H1 (cell line): Measurements from ENCODE around the gene EXOSC6. TPM values are rescaled to one million over a fixed set of nuclear protein-coding genes. Genes with fewer than 3 reads are reported as not detected.

Source experiments
- ASH2L ChIP-seq: fragments of 200-600, 300-600 bp; sonication (generic); IDR thresholded peaks from one replicate; pipeline ENCODE4 v1.7.1; 2017; ENCODE audit warnings: low read length
- BACH1 ChIP-seq: IDR thresholded peaks from 2 replicates; pipeline ENCODE4 v1.6.1; 2012; ENCODE audit warnings: low read length, improper control_type of control experiment
- CBX8 ChIP-seq: fragments of 300-800, 300-1000 bp; sonication (generic); IDR thresholded peaks from 2 replicates; pipeline ENCODE4 v1.7.1; 2016; ENCODE audit warnings: low read depth, low read length, borderline replicate concordance
- CREB1 ChIP-seq: IDR thresholded peaks from 2 replicates; pipeline ENCODE4 v1.6.1; 2012; ENCODE audit warnings: inconsistent platforms
- FOSL1 ChIP-seq: IDR thresholded peaks from 2 replicates; pipeline ENCODE4 v1.6.1; 2011; ENCODE audit warnings: mild to moderate bottlenecking, low read depth, low read length, moderate library complexity; ENCODE audit not compliant: insufficient read depth
- GTF2F1 ChIP-seq: IDR thresholded peaks from 2 replicates; pipeline ENCODE4 v1.6.1; 2012; ENCODE audit warnings: low read depth, low read length, improper control_type of control experiment, borderline replicate concordance
- KDM1A ChIP-seq: fragments of 200-600, 300-600 bp; sonication (generic); IDR thresholded peaks from 2 replicates; pipeline ENCODE4 v1.7.1; 2016; ENCODE audit warnings: mild to moderate bottlenecking, low read length, borderline replicate concordance
- KDM5A ChIP-seq: fragments of 200-600 bp; IDR thresholded peaks from 2 replicates; pipeline ENCODE4 v1.7.1; 2012; ENCODE audit warnings: mild to moderate bottlenecking, low read length, inconsistent platforms, mixed read lengths
- NANOG ChIP-seq: IDR thresholded peaks from 2 replicates; pipeline ENCODE4 v1.6.1; 2011; ENCODE audit warnings: low read length, low read depth, mild to moderate bottlenecking, inconsistent platforms; ENCODE audit not compliant: insufficient read depth, poor library complexity, severe bottlenecking
- PHF8 ChIP-seq: fragments of 200-600 bp; sonication (generic); conservative IDR thresholded peaks from 2 replicates; pipeline ENCODE4 v1.7.1; 2012; ENCODE audit warnings: low read depth, mild to moderate bottlenecking, inconsistent platforms, low read length, moderate library complexity
- POU5F1 ChIP-seq: IDR thresholded peaks from 2 replicates; pipeline ENCODE4 v1.6.1; 2011; ENCODE audit warnings: low read depth, mild to moderate bottlenecking, low read length, moderate library complexity
- RBBP5 ChIP-seq: IDR thresholded peaks from 2 replicates; pipeline ENCODE4 v1.7.1; 2012; ENCODE audit warnings: low read depth, mild to moderate bottlenecking, inconsistent platforms, low read length, moderate library complexity, borderline replicate concordance
- SAP30 ChIP-seq: fragments of 300-600 bp; sonication (generic); IDR thresholded peaks from 2 replicates; pipeline ENCODE4 v1.7.1; 2012; ENCODE audit warnings: low read length, moderate library complexity, mild to moderate bottlenecking, inconsistent platforms; ENCODE audit not compliant: insufficient read depth, insufficient replicate concordance
- SIN3A ChIP-seq, 2 experiments: IDR thresholded peaks in 1 of 2; conservative IDR thresholded peaks in 1 of 2; 2 replicates each; pipeline ENCODE4 v1.6.1; 2011 to 2012; ENCODE audit warnings: low read length in 2 of 2, improper control_type of control experiment in 1 of 2, low read depth in 1 of 2, mild to moderate bottlenecking in 1 of 2
- SP2 ChIP-seq: IDR thresholded peaks from 2 replicates; pipeline ENCODE4 v1.6.1; 2012; ENCODE audit warnings: mild to moderate bottlenecking, low read length, inconsistent platforms
- TAF7 ChIP-seq: optimal IDR thresholded peaks from 2 replicates; pipeline ENCODE3; 2011; ENCODE audit warnings: low read depth, mild to moderate bottlenecking, inconsistent platforms, low read length, moderate library complexity, borderline replicate concordance
- ZNF274 ChIP-seq: IDR thresholded peaks from 2 replicates; pipeline ENCODE4 v1.7.0; 2012; ENCODE audit warnings: low read length, borderline replicate concordance; ENCODE audit errors: extremely low read depth
- polyA plus RNA-seq, 7 experiments: library from polyadenylated mRNA; depleted of rRNA in 3 of 7; stranded (reverse) in 5 of 7; unstranded in 2 of 7; fragments of >200 nt in 5 of 7; fragments of 200-250 nt in 2 of 7; gene quantifications; 1 replicate in 5 of 7; 2 replicates in 1 of 7; 4 replicates in 1 of 7; pipeline versions ENCODE4 v1.2.1 to v1.2.3, GENCODE V29; 2011 to 2013; ENCODE audit warnings: missing spikeins in 2 of 7, mixed read lengths in 2 of 7
- total RNA-seq: library from RNA; stranded (reverse); fragmentation: NEBNext Ultra II Directional; extraction: Animal tissue kit (Norgen Biotek cat#: 25700); gene quantifications from 2 replicates; pipeline ENCODE4 v1.2.1, GENCODE V29; 2021
- TF ChIP-seq, protein P1 (sequence below): IDR thresholded peaks from 2 replicates; pipeline ENCODE4 v1.6.1; 2012; ENCODE audit warnings: inconsistent platforms
- TF ChIP-seq, protein P2 (sequence below), 3 experiments: IDR thresholded peaks; 1 replicate in 2 of 3; 2 replicates in 1 of 3; pipeline versions ENCODE4 v1.5.1 to v1.6.1; 2011; ENCODE audit warnings: low read length in 3 of 3, mild to moderate bottlenecking in 3 of 3, inconsistent platforms in 2 of 3, low read depth in 1 of 3, moderate library complexity in 1 of 3; ENCODE audit not compliant: insufficient read depth in 1 of 3; ENCODE audit errors: control extremely low read depth in 1 of 3
- TF ChIP-seq, protein P3 (sequence below): IDR thresholded peaks from 2 replicates; pipeline ENCODE4 v1.6.1; 2012; ENCODE audit warnings: inconsistent platforms

The EXOSC6 gene
- total and polyA plus RNA-seq, 2 of the 8 experiments (the other 6 are each of a cell fraction or from before 2014, with no cell fraction given): 9.7 to 22.5 TPM

DNA sequence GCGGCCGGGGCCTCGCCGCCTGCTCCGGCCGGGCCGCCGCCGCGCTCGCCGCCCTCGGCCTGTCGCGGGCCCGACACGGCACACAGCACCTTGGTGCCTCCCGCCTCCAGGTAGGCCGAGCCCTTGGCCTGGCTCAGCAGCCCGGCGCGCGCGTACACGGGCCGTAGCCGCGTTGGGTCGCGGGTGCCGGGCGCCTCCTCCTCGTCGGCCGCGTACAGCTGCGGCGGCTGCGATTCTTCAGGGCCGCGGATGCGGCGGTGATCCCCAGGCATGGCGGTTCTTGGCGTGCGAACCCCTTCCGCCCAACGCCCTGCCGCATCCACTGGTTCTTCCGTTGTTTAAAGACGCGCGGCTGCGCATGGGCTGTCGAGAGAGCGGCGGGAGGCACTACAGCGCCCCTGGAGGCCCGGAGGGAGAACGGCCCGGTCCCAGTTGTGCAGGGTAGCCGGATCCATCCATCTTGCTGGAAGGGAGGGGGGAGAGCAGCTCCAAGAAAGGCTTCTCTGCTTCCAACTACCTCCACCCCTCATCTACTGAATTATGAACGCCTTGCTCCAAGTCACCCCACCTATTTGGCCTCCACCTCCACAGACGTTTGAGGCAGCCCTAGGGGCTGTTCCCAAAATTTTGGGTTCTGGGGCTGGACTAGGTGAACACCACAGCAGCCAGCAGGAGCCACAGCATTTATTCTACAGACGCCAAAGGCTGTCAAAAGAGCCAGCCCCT, at the start of gene EXOSC6 (continued):
- TF ChIP-seq RBBP5: no peak
- no peak for TF ChIP-seq KDM5A
- no peak for TF ChIP-seq ZNF274
- peak; percentile 71 for TF ChIP-seq ASH2L
- TF ChIP-seq BACH1: no peak
- TF ChIP-seq, protein P1, sequence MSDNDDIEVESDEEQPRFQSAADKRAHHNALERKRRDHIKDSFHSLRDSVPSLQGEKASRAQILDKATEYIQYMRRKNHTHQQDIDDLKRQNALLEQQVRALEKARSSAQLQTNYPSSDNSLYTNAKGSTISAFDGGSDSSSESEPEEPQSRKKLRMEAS: peak; percentile 66
- TF ChIP-seq SP2: peak; percentile 49; the same call in 1 of the 2 replicates
- no peak for TF ChIP-seq KDM1A
- 0 out of 2 replicates have a peak, but pooled peaks have one; percentile 24 for TF ChIP-seq GTF2F1
- TF ChIP-seq, protein P2, sequence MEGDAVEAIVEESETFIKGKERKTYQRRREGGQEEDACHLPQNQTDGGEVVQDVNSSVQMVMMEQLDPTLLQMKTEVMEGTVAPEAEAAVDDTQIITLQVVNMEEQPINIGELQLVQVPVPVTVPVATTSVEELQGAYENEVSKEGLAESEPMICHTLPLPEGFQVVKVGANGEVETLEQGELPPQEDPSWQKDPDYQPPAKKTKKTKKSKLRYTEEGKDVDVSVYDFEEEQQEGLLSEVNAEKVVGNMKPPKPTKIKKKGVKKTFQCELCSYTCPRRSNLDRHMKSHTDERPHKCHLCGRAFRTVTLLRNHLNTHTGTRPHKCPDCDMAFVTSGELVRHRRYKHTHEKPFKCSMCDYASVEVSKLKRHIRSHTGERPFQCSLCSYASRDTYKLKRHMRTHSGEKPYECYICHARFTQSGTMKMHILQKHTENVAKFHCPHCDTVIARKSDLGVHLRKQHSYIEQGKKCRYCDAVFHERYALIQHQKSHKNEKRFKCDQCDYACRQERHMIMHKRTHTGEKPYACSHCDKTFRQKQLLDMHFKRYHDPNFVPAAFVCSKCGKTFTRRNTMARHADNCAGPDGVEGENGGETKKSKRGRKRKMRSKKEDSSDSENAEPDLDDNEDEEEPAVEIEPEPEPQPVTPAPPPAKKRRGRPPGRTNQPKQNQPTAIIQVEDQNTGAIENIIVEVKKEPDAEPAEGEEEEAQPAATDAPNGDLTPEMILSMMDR (IDR thresholded peaks at IDR 0.05; ENCODE audit: control extremely low read depth in 1 of 3, insufficient read depth in 1 of 3, low read depth in 1 of 3, low read length in 3 of 3): peak; percentile 90 to 95 (median 90)
- peak; percentile 88 for TF ChIP-seq PHF8
- no peak for TF ChIP-seq FOSL1
- peak; percentile 90 for TF ChIP-seq TAF7
- TF ChIP-seq, protein P3, sequence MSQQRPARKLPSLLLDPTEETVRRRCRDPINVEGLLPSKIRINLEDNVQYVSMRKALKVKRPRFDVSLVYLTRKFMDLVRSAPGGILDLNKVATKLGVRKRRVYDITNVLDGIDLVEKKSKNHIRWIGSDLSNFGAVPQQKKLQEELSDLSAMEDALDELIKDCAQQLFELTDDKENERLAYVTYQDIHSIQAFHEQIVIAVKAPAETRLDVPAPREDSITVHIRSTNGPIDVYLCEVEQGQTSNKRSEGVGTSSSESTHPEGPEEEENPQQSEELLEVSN: peak; percentile 28; the same call in 1 of the 2 replicates
- no peak for TF ChIP-seq CBX8
- peak; percentile 46 to 51; a peak in 2 of 4 replicates for TF ChIP-seq SIN3A (conservative IDR thresholded peaks at IDR 0.05 in 1 of 2, IDR thresholded peaks at IDR 0.05 in 1 of 2; ENCODE audit: low read depth in 1 of 2, low read length in 2 of 2)
- peak; percentile 49 for TF ChIP-seq CREB1
- TF ChIP-seq NANOG: no peak
- no peak for TF ChIP-seq SAP30
- no peak for TF ChIP-seq POU5F1
